Measurements from ENCODE around the gene DGKK. TPM values are rescaled to one million over a fixed set of nuclear protein-coding genes. Genes with fewer than 3 reads are reported as not detected.

Gene DGKK
- total RNA-seq: not detected

- no peak for DNase-seq
- no peaks in the 10 kb centered on the region for H3K27me3 ChIP-seq
- no peak within 1 kb of the TSS for H3K27ac ChIP-seq
- no peak for TF ChIP-seq CTCF (IDR thresholded peaks at IDR 0.05)
- TF ChIP-seq POLR2A (IDR thresholded peaks at IDR 0.05): no peak
- no peaks in the 10 kb centered on the region for H3K36me3 ChIP-seq
- H3K4me1 ChIP-seq: peaks cover 0 to 4% (median 0%) of the 10 kb centered on the region in 4 donors
- no peaks in the 10 kb centered on the region for H3K9me3 ChIP-seq
- H3K4me3 ChIP-seq: no peak within 1 kb of the TSS
Observed at GRCh38 chrX:50470103-50471031, at the start of gene DGKK. Gene DGKK (minus strand): TSS chrX:50470825. CDS start chrX:50470678, 147 bp downstream.

- DNase-seq: no peak
- H3K36me3 ChIP-seq: no peaks in the 10 kb centered on the region
- H3K4me3 ChIP-seq: no peak overlapping the region
- H3K27me3 ChIP-seq: no peaks in the 10 kb centered on the region
- TF ChIP-seq CTCF (IDR thresholded peaks at IDR 0.05) (no peak), POLR2A (IDR thresholded peaks at IDR 0.05) (no peak)
- H3K27ac ChIP-seq: no peak overlapping the region
- H3K9me3 ChIP-seq: no peaks in the 10 kb centered on the region
- no peaks in the 10 kb centered on the region for H3K4me1 ChIP-seq
Observed at GRCh38 chrX:50514811-50515210, 44.2 kb upstream of the DGKK start.

GRCh38 chrX:50497114-50497513 lies 26.5 kb upstream of the DGKK start:
- no peaks in the 10 kb centered on the region for H3K27me3 ChIP-seq
- H3K4me3 ChIP-seq: no peak overlapping the region
- TF ChIP-seq CTCF (IDR thresholded peaks at IDR 0.05) (no peak), POLR2A (IDR thresholded peaks at IDR 0.05) (no peak)
- DNase-seq: no peak
- no peak overlapping the region for H3K27ac ChIP-seq
- no peaks in the 10 kb centered on the region for H3K4me1 ChIP-seq
- H3K36me3 ChIP-seq: no peaks in the 10 kb centered on the region
- H3K9me3 ChIP-seq: no peaks in the 10 kb centered on the region

DNA sequence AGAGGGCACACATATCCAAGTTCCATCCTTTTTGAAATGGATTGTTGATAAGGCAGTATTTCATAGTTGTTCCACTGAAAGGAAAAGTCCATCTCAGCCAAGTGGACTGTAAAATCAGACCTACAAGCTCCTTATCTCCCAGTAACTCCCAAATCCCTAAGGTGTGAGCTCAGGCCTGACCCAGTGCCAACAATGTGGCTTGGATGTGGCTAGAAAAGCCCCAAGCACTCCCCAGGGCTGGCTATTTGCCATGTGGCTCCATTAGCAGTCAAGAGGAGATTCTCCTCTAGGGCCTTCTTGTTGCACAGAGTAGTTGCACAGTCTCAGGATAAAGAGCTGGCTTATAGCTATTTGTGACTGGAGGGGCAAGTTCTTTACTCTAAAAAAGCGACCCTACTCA lies 25.0 kb upstream of the DGKK start:
- Histone ChIP-seq H3K9me3 (no peaks in the 10 kb centered on the region), H3K27ac (no peak overlapping the region), H3K27me3 (no peaks in the 10 kb centered on the region), H3K36me3 (no peaks in the 10 kb centered on the region), H3K4me3 (no peak overlapping the region), H3K4me1 (no peaks in the 10 kb centered on the region)
- no peak for DNase-seq
- TF ChIP-seq POLR2A (IDR thresholded peaks at IDR 0.05): no peak
- no peak for TF ChIP-seq CTCF (IDR thresholded peaks at IDR 0.05)

DNA sequence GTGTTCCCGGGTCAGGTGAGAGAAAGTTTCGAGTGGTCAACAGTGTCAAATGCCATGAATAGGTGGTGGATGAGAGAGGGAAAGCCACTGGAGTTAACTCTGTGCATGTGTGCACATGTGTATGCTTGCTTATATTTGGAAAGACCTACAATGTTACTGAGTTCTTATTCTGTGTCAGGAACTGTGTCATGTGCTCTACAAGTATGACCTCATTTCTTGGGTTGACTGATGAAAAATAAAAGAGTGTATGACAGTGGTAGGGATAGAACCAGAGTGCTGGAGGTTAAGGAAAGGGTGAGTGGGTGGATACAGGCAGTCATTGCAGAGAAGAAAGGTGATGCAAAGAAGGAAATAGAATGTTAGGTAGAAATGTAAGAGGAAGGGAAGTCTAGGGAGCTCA lies 22.1 kb upstream of the DGKK start:
- DNase-seq: no peak
- Histone ChIP-seq H3K4me1 (no peaks in the 10 kb centered on the region), H3K27me3 (no peaks in the 10 kb centered on the region), H3K9me3 (no peaks in the 10 kb centered on the region), H3K4me3 (no peak overlapping the region), H3K27ac (no peak overlapping the region), H3K36me3 (no peaks in the 10 kb centered on the region)
- no peak for TF ChIP-seq CTCF (IDR thresholded peaks at IDR 0.05)

Measured in Peyer's patch (tissue), 4 donors.